Superior temporal gyrus (tissue), 1 donor: ENCODE results near the gene RBPMS2.
"Not testable (repeated sequence)": the region's sequence is repeated elsewhere in the genome, so short reads cannot be mapped to it uniquely, and the experiment has no call there.

Experiments used
- DNase-seq: peaks from one replicate; pipeline ENCODE4 v3.0.0-alpha.2; 2016; ENCODE audit errors: extremely low spot score

RBPMS2 gene

DNA sequence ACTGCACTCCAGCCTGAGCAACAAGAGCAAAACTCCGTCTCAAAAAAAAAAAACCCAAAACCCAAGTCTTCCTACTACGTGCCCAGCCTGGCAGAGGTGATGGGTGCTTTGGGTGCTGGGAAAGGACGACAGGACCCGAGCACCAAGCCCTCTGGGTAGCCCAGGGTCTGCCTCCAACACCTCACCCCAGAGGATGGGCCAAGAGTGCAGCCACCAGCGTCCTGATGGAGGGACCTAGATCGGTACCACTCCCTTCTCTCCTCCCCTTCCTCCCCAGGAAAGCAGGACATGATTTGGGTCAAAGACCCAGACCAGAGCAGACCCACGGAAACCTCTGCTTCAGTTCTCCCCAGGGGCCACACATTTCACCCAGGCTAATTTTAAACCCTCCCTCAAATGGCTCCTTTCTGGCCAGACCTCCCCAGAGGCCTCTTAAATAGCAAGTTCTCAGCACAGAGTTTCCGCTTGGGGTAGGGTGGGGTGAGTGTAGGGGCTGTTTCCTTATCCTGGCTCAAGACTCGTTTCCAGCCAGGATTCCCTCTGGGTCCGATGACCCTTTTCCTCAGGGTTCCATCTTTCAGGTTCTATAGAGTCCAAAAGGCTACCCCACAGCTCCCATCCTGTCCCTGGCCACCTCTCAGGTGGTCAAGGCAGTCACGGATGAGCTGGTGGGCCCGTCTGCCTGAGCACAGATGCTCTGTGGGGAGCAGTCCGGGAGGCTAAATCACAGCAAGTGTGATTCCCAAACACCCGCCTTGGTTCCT, 20.5 kb downstream of the RBPMS2 start:
- DNase-seq: no peak

DNA sequence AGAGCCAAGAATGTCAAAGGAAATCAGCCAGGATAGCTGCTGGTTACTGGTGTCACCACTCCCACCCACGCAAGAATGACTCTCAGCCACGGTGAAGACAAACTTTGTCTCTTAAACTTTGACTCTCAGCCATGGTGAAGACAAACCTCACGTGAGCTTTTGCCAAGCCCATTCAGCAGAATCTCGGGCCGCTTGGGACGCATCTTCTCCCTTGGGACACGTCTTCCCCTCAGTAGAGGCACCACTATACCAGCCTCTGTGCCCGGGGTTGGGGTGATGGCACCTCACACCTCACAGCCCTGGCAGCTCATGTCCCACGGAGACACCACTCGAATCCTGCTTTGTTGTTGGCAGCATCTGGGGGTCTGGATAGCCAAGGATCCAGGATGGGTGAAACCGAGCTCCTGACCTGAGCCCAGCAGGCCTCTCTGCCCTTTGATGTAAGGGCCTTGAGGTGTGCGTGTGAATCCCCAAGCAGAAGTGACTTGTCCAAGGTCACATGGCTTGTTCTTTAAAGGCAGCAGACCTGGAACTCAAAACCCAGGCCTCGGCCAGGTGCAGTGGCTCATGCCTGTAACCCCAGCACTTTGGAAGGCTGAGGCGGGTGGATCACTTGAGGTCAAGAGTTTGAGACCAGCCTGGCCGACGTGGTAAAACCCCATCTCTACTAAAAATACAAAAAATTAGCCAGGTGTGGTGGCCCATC, 21.8 kb downstream of the RBPMS2 start:
- DNase-seq: no peak

- DNase-seq: no peak
Measured at GRCh38 chr15:64751464-64751863, 23.9 kb downstream of the RBPMS2 start.

DNA sequence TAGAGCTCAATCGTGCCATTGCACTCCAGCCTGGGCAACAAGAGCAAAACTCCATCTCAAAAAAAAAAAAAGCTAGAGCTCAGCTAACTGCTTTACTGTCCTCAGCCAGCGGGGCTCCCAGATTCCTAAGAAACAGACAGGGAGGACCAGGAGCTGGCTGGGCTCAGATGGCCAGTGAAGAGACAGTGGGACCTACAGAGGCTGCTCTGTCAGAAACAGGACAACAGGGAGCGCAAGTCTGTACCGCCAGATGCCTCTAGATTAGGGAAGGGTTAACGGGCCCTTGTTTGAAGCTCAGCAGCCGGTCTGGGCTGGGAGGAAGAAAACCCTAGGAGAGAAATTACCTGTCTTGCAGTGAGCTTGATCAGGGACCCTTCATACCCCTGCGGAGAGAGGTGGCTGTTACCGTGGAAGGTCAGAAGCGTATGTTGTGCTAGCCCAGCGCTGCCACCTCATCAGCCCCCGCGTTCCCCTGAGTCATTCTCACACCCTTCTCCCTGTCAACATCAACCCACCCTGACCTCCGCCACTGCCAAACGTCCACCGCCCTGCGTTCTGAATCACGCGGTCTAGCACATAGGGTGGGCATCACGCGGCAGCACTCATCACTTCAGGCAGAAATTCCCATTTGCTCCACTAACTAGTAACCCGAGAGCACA, 25.3 kb downstream of the RBPMS2 start:
- DNase-seq: no peak

DNA sequence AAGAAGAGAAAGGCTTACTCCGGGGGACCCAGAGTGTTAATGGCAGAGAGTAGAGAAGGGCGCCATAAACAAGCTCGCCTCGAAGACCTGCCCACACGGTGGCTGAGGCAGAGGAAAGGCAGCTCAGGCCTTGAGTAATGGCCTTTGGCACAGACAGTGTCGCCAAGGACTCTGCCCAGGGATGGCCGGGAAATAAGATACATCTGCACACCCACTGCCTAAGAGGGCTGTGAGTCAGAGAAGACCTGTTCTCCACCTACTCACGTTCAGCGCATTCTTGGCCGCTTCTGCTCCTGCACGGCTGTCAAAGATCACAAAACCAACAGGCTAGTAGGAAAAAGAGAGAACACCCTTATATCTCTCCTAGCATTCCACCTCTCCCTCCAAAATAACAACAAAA, 26.2 kb downstream of the RBPMS2 start:
- DNase-seq: no peak

GRCh38 chr15:64748251-64748650, 27.1 kb downstream of the RBPMS2 start:
- DNase-seq: no peak

DNA sequence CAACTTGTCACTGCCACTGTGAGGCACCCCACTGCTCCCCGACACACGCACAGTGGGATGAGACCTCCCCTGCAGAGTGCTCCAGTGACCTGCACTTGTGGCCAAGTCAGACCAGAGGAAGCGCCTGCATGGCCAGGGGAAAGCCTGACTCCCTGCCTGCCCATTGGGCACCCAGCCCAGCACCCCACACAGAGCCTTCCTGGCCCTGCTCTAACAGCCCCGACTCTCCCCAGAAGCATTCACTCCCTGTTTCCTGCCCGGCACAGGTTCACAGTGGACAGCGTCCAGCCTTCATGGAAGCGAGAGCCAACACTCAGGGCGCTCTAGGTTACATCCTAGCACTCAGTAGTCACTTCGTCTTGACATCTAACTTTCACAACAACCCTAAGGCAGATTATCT, 27.8 kb downstream of the RBPMS2 start:
- no peak for DNase-seq

- DNase-seq: no peak
Measured at GRCh38 chr15:64746921-64747320, 28.5 kb downstream of the RBPMS2 start.

DNA sequence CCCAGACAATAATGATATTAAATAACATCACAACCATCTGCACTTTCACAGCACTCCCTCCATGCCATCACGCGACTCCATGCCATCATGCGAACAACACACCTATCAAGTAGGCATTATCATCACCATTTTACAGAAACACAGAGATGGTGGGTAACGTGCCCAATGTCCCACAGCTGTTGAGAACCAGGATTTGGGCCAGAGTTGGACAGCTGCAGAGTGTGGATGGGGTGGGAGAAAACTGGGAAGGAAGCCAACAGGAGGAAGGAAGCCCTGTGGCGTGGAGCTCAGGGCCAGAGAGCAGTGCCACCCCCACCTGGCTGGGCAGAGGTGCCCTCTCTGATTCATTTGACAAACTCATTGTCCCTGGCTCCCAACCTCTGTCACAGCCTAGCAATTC, 29.0 kb downstream of the RBPMS2 start:
- no peak for DNase-seq

DNA sequence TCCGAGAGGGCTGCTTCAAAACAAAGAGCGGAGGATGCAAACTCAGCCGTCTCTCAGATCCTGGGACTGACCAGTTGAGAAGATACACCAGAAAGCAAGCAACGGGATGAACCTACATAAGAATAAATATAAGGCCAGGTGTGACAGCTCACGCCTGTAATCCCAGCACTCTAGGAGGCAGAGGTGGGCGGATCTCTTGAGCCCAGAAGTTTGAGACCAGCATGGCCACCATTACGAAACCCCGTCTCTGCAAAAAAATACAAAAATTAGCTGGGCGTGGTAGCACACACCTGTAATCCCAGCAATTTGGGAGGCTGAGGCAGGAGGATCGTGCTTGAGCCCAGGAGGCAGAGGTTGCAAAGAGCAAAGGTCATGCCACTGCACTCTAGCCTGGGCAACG, 31.7 kb downstream of the RBPMS2 start:
- DNase-seq: no peak

DNA sequence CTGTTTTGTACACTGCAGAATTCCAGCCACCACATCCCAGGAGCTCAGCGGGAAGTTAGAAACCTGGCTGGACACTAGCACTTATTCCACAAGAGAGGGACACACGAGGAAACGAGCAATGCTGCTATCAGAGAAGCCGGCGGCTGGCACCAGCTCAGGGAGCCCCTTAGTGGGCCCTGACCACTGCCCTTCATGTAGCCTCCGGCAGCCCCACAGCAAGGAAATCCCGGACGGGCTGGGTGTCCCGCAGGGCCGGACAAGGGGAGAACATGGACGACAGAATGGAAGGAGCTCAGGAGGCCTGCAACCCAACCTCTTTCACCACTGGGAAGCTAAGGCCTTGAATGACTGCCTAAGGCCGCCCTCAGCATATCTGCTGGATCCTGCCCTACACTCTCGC, 32.5 kb downstream of the RBPMS2 start:
- no peak for DNase-seq

DNA sequence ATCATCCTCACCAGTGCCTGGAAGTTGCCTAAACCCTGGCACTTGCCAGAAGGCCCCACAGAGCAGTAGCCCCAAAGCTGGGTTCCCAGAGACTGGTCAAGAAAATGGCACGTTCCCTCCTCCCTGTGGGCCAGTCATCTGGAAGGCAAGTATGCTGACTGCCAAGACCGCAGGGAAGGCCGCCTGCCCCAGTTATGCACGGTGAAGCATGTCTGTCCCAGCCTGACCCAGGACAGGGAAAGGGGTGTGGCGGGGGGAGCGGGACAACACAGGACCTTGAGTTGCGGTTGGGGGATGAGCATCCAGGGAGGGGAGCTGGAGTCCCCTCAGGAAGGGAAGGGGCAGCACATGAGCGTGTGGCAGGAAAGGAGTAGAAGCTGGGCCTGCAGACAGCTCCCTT, 33.0 kb downstream of the RBPMS2 start:
- no peak for DNase-seq

DNA sequence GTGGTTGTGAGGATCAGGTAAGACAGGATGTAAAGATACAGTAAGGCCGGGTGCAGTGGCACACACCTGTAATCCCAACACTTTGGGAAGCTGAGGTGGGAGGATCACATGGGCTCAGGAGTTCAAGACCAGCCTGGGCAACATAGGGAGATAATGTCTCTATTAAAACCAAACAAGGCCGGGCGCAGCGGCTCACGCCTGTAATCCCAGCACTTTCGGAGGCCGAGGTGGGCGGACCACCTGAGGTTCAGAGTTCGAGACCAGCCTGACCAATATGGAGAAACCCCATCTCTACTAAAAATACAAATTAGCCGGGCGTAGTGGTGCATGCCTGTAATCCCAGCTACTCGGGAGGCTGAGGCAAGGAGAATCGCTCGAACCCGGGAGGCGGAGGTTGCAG, 33.7 kb downstream of the RBPMS2 start:
- DNase-seq: not testable (repeated sequence)

- DNase-seq: no peak
Measured at GRCh38 chr15:64740311-64741170, 34.8 kb downstream of the RBPMS2 start.

- no peak for DNase-seq
Measured at GRCh38 chr15:64739577-64740143, 35.7 kb downstream of the RBPMS2 start.

- DNase-seq: no peak
Measured at GRCh38 chr15:64739156-64739555, 36.2 kb downstream of the RBPMS2 start.

DNA sequence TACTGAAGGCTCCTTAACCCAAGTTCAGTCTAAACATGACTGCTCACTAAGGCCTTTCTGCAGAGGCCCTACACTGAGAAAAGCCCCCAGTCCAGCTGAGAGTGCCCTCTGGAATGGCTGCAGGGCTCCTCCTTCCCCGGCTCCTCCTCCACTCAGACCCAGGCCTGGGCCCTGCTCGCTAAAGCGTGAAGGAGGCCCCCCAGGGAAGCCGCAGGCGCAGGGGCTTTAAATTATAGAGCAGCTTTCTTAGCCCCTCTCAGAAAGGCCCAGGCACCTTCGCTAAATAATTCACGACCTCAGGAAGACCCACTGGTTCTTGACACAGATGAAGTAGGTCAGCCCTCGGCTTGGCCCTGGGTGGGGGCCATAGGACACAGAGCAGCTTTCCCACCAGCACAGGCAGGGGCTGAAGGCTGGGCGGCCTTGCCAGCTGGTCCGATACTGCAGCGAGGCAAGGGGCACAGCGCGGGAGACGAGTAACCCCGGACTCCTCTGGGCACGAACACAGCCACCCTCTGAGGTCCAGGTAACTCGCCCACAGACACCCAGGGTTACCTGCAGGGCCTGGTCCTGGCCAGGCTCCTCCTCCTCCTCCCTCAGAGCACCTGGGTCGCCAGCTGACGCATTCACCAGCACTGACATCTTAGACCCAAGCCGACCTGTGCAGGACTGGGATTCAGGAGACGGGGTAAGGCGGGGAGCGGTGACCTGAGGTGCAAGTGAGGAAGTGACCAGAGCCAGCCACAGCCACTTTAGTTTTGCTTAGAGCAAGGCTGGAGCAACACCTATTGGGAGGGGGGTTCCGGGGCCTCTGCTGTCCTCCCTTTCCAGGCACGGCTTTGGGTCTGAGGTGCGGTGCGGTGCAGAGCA, 36.9 kb downstream of the RBPMS2 start:
- no peak for DNase-seq

DNA sequence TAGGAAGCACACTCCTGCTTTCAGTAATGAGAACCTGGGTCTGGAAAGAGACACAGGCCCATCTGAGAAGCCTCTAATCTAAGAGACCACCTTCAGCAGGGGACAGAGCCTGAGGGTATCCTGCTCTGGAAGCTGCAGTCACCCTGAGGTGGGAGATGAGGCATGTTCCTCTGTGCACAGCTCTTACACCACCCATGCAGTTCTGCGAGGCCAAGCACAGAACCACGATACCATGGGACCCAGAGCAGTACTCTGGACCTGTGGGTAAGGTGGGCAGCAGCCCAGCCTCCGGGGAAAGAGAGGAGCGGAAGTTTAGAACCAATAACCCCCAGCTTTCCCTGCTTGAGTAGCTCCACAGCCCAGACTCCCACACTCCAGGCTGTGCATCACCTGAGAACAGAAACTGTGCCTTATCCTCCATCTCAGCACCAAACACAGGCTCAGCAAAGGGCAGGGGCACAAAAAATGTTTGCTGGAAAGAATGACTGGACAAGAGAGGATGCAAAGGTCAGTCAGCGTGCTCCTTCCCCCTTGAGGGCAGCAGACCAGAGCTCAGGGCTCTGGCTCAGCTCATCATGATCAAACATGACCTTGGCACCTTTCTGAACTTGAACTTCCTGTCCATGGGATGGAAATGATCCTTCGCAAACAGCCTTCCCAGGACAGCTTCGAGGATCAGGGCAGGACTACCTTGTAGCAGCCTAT, 43.1 kb downstream of the RBPMS2 start:
- no peak for DNase-seq

DNA sequence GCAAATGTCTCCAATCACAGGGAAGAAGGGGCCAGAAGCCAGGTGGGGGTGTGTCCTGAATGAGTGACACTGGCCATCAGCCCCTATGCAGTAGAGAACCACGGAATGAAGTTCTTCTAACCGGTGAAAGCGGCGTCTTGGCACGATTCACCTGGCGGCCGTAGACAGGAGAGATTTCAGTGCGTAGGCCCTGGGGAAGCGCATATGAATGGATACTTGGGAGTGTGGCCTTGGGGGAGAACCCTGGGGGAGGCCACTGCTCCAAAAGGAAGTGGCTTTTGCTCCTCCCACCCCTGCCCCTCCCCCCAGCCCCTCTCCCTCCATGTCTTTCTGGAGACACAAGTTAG, 43.6 kb downstream of the RBPMS2 start:
- no peak for DNase-seq
